ENCODE results near the gene GRK5.

GRCh38 chr10:119215371-119215770 is 8.0 kb downstream of the GRK5 start:
- TF ChIP-seq CTCF (IDR thresholded peaks at IDR 0.05) = no peak
- no peak for TF ChIP-seq POLR2A (IDR thresholded peaks at IDR 0.05)

Measured in Peyer's patch (tissue), 4 donors.